ENCODE data around the gene ZBTB20.

DNA sequence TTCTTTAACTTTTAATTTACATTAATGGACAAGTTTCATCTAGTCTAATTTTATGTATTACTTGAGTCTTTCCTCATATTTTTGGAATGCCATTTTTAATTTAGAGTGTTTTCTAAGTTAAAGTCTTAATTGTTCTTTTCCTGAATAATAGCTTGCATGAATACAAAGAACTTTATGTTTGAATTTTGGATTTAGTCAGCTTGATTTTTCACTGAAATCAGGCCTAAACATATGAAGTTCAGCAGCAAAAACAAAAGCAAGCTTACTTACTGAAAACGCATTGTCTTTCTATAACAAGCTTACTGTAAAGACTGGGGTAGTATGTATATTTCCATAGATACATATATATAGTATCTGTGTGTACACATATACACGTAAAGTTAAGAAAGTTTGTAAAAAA, 126.0 kb downstream of the ZBTB20 start:
- TF ChIP-seq, protein P1, sequence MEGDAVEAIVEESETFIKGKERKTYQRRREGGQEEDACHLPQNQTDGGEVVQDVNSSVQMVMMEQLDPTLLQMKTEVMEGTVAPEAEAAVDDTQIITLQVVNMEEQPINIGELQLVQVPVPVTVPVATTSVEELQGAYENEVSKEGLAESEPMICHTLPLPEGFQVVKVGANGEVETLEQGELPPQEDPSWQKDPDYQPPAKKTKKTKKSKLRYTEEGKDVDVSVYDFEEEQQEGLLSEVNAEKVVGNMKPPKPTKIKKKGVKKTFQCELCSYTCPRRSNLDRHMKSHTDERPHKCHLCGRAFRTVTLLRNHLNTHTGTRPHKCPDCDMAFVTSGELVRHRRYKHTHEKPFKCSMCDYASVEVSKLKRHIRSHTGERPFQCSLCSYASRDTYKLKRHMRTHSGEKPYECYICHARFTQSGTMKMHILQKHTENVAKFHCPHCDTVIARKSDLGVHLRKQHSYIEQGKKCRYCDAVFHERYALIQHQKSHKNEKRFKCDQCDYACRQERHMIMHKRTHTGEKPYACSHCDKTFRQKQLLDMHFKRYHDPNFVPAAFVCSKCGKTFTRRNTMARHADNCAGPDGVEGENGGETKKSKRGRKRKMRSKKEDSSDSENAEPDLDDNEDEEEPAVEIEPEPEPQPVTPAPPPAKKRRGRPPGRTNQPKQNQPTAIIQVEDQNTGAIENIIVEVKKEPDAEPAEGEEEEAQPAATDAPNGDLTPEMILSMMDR (IDR thresholded peaks at IDR 0.05; ENCODE audit: borderline replicate concordance, extremely low read depth, low read length, poor library complexity, severe bottlenecking), result no peak
- TF ChIP-seq EZH2 (IDR thresholded peaks at IDR 0.05; ENCODE audit: borderline replicate concordance, low read depth, low read length, severe bottlenecking), result no peak

All from DND-41 (cell line).